ENCODE data around the gene TBC1D5. TPM values are rescaled to one million over a fixed set of nuclear protein-coding genes. Genes with fewer than 3 reads are reported as not detected.
A peak's percentile ranks its signal among the peaks of the same experiment; 100 is the strongest.

The TBC1D5 gene
- total and polyA plus RNA-seq, 2 donors (not counting 1 experiment from before 2014, with no cell fraction given) = 22.6 to 111 TPM

GRCh38 chr3:17629400-17629799, 113.0 kb downstream of the TBC1D5 start:
- Histone ChIP-seq H3K9me3 (ENCODE audit: control extremely low read depth in 1 of 3, control insufficient read depth in 2 of 3, insufficient read depth in 1 of 3, low read length in 2 of 3) (no peaks in the 10 kb centered on the region), H3K36me3 (replicated peaks in 1 of 2; ENCODE audit: control extremely low read depth in 1 of 2, control insufficient read depth in 1 of 2, extremely low read depth in 1 of 2, insufficient read depth in 2 of 2, low read length in 1 of 2) (no peaks in the 10 kb centered on the region), H3K9ac (ENCODE audit: low read length) (no peak overlapping the region), H3K4me2 (replicated peaks; ENCODE audit: low read depth, low read length, poor library complexity, severe bottlenecking) (no peak overlapping the region), H3K27ac (ENCODE audit: low read length in 2 of 2) (no peak overlapping the region), H2AFZ (ENCODE audit: insufficient read depth, low read depth, low read length, poor library complexity, severe bottlenecking) (no peak overlapping the region), H3K4me1 (ENCODE audit: control insufficient read depth in 2 of 2, insufficient read depth in 2 of 2, low read length in 2 of 2) (peaks cover 0 to 8% of the 10 kb centered on the region in 2 donors), H3K79me2 (ENCODE audit: control insufficient read depth, insufficient read depth, low read length) (peaks cover 67% of the 10 kb centered on the region), H3K4me3 (ENCODE audit: control extremely low read depth in 1 of 5, extremely low read depth in 1 of 5, insufficient read depth in 1 of 5, low read depth in 2 of 5, low read length in 4 of 5) (no peak overlapping the region), H3K27me3 (replicated peaks in 1 of 4; ENCODE audit: control extremely low read depth in 1 of 4, control insufficient read depth in 3 of 4, insufficient read depth in 4 of 4, low read length in 3 of 4) (no peaks in the 10 kb centered on the region), H4K20me1 (ENCODE audit: control insufficient read depth, insufficient read depth, low read length, poor library complexity, severe bottlenecking) (peaks cover 41% of the 10 kb centered on the region)
- no peak for ATAC-seq (ENCODE audit: low read depth)
- Mint-ChIP-seq H3K4me3 (no peak overlapping the region), H3K27me3 (no peaks in the 10 kb centered on the region), H3K4me1 (peaks cover 48% of the 10 kb centered on the region), H3K9me3 (ENCODE audit: insufficient read depth) (no peaks in the 10 kb centered on the region), H3K27ac (no peak overlapping the region)
- intact Hi-C loops (cut with micrococcal nuclease) = no loop called here
- DNase-seq = no peak
- TF ChIP-seq CTCF (IDR thresholded peaks at IDR 0.05) (no peak), EZH2 (IDR thresholded peaks at IDR 0.05; ENCODE audit: borderline replicate concordance, insufficient read depth, low read depth, low read length, poor library complexity, severe bottlenecking) (no peak)
- CTCF ChIA-PET = interaction anchor here (1.4 to 2.1 kb wide), 3 partner anchors 9 to 212 kb away, joined by 4 to 12 read pairs (median 4); no protein-coding TSS in a partner anchor
- POLR2A ChIA-PET = no interaction called here

GRCh38 chr3:17626395-17626794, 116.0 kb downstream of the TBC1D5 start:
- no peak overlapping the region for H3K4me3 Mint-ChIP-seq
- intact Hi-C loops (cut with micrococcal nuclease) = no loop called here

More at GRCh38 chr3:17626395-17626794, 116.0 kb downstream of the TBC1D5 start:
- Histone ChIP-seq H4K20me1 (ENCODE audit: control insufficient read depth, insufficient read depth, low read length, poor library complexity, severe bottlenecking) (peaks cover 35% of the 10 kb centered on the region), H3K79me2 (ENCODE audit: control insufficient read depth, insufficient read depth, low read length) (peaks cover 44% of the 10 kb centered on the region), H3K9me3 (ENCODE audit: control extremely low read depth in 1 of 3, control insufficient read depth in 2 of 3, insufficient read depth in 1 of 3, low read length in 2 of 3) (no peaks in the 10 kb centered on the region), H3K4me1 (ENCODE audit: control insufficient read depth in 2 of 2, insufficient read depth in 2 of 2, low read length in 2 of 2) (peaks cover 0 to 8% of the 10 kb centered on the region in 2 donors), H3K36me3 (replicated peaks in 1 of 2; ENCODE audit: control extremely low read depth in 1 of 2, control insufficient read depth in 1 of 2, extremely low read depth in 1 of 2, insufficient read depth in 2 of 2, low read length in 1 of 2) (peaks cover 2 to 14% of the 10 kb centered on the region in 2 experiments), H3K4me2 (replicated peaks; ENCODE audit: low read depth, low read length, poor library complexity, severe bottlenecking) (no peak overlapping the region), H3K27ac (ENCODE audit: low read length in 2 of 2) (no peak overlapping the region), H3K9ac (ENCODE audit: low read length) (no peak overlapping the region), H2AFZ (ENCODE audit: insufficient read depth, low read depth, low read length, poor library complexity, severe bottlenecking) (no peak overlapping the region), H3K4me3 (ENCODE audit: control extremely low read depth in 1 of 5, extremely low read depth in 1 of 5, insufficient read depth in 1 of 5, low read depth in 2 of 5, low read length in 4 of 5) (peak overlapping the region in 1 of 5 experiments; percentile 46), H3K27me3 (replicated peaks in 1 of 4; ENCODE audit: control extremely low read depth in 1 of 4, control insufficient read depth in 3 of 4, insufficient read depth in 4 of 4, low read length in 3 of 4) (no peaks in the 10 kb centered on the region)
- no peak for TF ChIP-seq CTCF (IDR thresholded peaks at IDR 0.05)
- TF ChIP-seq EZH2 (IDR thresholded peaks at IDR 0.05; ENCODE audit: borderline replicate concordance, insufficient read depth, low read depth, low read length, poor library complexity, severe bottlenecking) = no peak
- no peaks in the 10 kb centered on the region for H3K9me3 Mint-ChIP-seq (ENCODE audit: insufficient read depth)
- H3K27me3 Mint-ChIP-seq = no peaks in the 10 kb centered on the region
- H3K27ac Mint-ChIP-seq = no peak overlapping the region
- POLR2A ChIA-PET = no interaction called here
- ATAC-seq (ENCODE audit: low read depth) (no peak), DNase-seq (no peak)
- H3K4me1 Mint-ChIP-seq = peaks cover 36% of the 10 kb centered on the region
- CTCF ChIA-PET = no interaction called here
- no CpG with 5 or more reads among the region's 1 CpG for WGBS (ENCODE audit: insufficient coverage)

Measured in B cell (primary cell).